HG03575 (cell line): ENCODE results near the gene ECSIT.

ENCODE experiments used
- ATAC-seq: cut with Tn5 transposase; IDR thresholded peaks from one replicate; pipeline ENCODE4 v1.9.1; 2021; ENCODE audit not compliant: unreplicated experiment, insufficient number of reproducible peaks, low FRiP score; ENCODE audit errors: extremely low read depth

ECSIT gene

GRCh38 chr19:11552666-11553372, 23.9 kb upstream of the ECSIT start:
- no peak for ATAC-seq

- no peak for ATAC-seq
These were observed 22.8 kb upstream of the ECSIT start for GRCh38 chr19:11551603-11552235.

- no peak for ATAC-seq
These were observed 21.3 kb upstream of the ECSIT start for GRCh38 chr19:11550265-11550664.

GRCh38 chr19:11549386-11549953, 20.5 kb upstream of the ECSIT start:
- ATAC-seq = no peak

GRCh38 chr19:11547929-11548700, 19.2 kb upstream of the ECSIT start:
- ATAC-seq = no peak

GRCh38 chr19:11541238-11541637, 12.3 kb upstream of the ECSIT start:
- ATAC-seq = no peak

- ATAC-seq = no peak
These were observed 11.7 kb upstream of the ECSIT start for GRCh38 chr19:11540645-11541044.

GRCh38 chr19:11539495-11540365, 10.8 kb upstream of the ECSIT start:
- no peak for ATAC-seq

GRCh38 chr19:11538232-11539036, 9.5 kb upstream of the ECSIT start, which contains the start of gene CNN1:
Gene CNN1, plus strand, starts transcription at chr19:11538851. Its CDS starts 77 bp downstream, at chr19:11538928.
- no peak for ATAC-seq

- ATAC-seq = no peak
These were observed 7.1 kb upstream of the ECSIT start for GRCh38 chr19:11535792-11536595.

- ATAC-seq = no peak
These were observed 6.0 kb upstream of the ECSIT start for GRCh38 chr19:11534948-11535347.

- ATAC-seq = no peak
These were observed 5.6 kb upstream of the ECSIT start for GRCh38 chr19:11534538-11534937.

GRCh38 chr19:11530432-11530831, 1.5 kb upstream of the ECSIT start:
- no peak for ATAC-seq

GRCh38 chr19:11519138-11519537, 9.8 kb downstream of the ECSIT start:
- ATAC-seq = no peak

GRCh38 chr19:11513946-11514345, 15.0 kb downstream of the ECSIT start:
- no peak for ATAC-seq

- ATAC-seq = no peak
These were observed 18.5 kb downstream of the ECSIT start for GRCh38 chr19:11510444-11510843.

GRCh38 chr19:11507370-11508078, 21.4 kb downstream of the ECSIT start:
- ATAC-seq = no peak
